Measurements from ENCODE around the gene ZNF155.

Gene ZNF155

DNA sequence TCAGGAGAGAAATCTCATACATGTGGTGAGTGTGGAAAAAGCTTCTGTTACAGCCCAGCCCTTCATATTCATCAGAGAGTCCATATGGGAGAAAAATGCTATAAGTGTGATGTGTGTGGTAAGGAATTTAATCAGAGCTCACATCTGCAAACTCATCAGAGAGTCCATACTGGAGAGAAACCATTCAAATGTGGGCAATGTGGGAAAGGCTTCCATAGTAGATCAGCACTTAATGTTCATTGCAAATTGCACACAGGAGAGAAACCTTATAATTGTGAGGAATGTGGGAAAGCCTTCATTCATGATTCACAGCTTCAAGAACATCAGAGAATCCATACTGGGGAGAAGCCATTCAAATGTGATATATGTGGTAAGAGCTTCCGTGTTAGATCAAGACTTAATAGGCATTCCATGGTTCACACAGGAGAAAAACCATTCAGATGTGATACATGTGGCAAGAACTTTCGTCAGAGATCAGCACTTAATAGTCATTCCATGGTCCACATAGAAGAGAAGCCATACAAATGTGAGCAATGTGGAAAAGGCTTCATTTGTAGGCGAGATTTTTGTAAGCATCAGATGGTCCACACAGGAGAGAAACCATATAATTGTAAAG is 17.8 kb upstream of the ZNF155 start:
- TF ChIP-seq JUND (IDR thresholded peaks at IDR 0.05; ENCODE audit: low read depth), result no peak
- peak in 1 of 2 experiments; percentile 3 for DNase-seq (ENCODE audit: low read depth in 1 of 2, low spot score in 1 of 2)
- in situ Hi-C loops (cut with HindIII; ENCODE audit: low pct_unique_long_range_greater_than_20kb, low sequenced_read_pairs), result no loop called here

DNA sequence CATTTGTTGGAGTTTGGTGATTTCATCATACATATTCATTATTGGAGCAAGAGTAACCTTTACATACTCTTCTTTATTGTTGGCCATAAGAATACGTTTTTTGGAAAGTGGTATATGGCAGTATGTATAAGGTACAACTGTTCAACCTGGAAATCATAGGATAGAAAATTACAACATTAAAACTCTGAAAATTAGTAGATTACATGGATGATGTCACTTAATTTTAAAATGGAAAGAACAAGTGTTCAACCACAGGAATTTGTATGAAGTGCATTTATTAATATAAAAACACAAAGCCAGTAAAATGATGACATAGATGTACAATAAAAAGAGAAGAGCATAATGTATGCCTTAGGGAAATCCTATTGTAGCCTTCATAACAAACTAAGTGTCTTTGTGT is 7.3 kb upstream of the ZNF155 start:
- TF ChIP-seq JUND (IDR thresholded peaks at IDR 0.05; ENCODE audit: low read depth), result no peak
- in situ Hi-C loops (cut with HindIII; ENCODE audit: low pct_unique_long_range_greater_than_20kb, low sequenced_read_pairs), result no loop called here
- DNase-seq (ENCODE audit: low read depth in 1 of 2, low spot score in 1 of 2), result no peak

DNA sequence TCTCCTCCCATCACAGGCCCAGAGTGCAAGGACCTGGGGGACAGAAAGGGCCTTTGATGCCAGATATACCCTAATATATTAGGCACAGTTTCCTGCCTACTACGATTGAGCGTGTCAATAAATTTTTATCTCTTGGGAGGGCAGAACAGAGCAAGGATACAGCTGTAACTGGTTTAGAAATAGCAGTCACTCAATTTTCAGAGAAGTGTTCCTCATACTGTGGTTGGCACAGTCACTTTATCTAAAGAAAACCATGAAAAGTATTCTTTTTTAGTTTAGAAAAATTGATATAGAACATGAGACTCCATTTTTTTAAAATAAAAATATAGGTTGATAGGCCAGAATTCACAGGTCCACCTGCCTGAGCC is 460 bp upstream of the ZNF155 start:
- TF ChIP-seq JUND (IDR thresholded peaks at IDR 0.05; ENCODE audit: low read depth), result no peak
- in situ Hi-C loops (cut with HindIII; ENCODE audit: low pct_unique_long_range_greater_than_20kb, low sequenced_read_pairs), result no loop called here
- no peak for DNase-seq (ENCODE audit: low read depth in 1 of 2, low spot score in 1 of 2)

DNA sequence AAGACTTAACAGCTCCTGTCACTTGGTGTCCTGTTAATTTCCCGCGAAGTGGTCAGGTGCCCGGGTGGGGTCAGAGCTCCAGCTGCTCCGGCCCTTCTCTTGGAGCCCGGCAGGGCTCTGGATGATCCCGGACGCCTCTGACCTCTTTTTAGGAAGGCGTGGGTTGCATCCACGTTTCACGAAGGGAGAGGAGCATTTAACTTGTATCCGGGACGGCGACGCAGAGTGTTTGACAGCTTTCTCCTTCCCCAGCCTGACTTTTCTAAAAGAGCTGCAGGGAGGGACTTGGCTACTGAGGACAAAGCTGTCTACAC is 656 bp downstream of the ZNF155 start:
- in situ Hi-C loops (cut with HindIII; ENCODE audit: low pct_unique_long_range_greater_than_20kb, low sequenced_read_pairs), result no loop called here
- no peak for DNase-seq (ENCODE audit: low read depth in 1 of 2, low spot score in 1 of 2)
- TF ChIP-seq JUND (IDR thresholded peaks at IDR 0.05; ENCODE audit: low read depth), result no peak

DNA sequence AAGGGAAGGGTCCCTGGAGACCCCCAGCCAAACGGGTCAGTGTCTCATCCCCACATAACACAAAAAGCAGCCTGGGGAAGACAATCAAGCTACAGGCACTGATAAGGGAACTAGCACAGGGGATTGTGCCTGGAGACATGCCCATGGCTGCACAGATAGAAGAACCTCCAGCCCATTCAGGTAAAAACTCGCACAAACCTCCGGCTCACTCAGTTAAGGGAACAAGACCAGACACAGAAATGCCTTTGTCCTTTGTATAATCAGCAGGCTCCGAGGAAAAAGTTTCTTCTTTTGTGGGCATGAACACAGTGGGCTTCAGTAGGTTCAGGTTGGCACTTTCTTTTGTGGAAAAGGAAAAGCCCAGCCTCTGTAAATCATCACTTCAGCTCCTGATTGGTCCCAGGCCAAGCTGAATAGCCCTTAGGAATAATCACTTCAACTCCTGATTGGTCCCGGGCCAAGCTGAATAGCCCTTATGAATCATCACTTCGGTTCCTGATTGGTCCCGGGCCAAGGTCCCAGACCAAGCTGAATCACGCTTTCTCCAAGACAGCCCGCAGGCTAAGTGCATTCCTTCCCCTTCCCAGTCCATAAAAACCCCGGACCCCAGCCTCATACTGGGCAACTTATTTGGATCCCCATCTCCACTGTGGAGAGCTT is 13.8 kb downstream of the ZNF155 start:
- in situ Hi-C loops (cut with HindIII; ENCODE audit: low pct_unique_long_range_greater_than_20kb, low sequenced_read_pairs), result no loop called here
- no peak for DNase-seq (ENCODE audit: low read depth in 1 of 2, low spot score in 1 of 2)
- TF ChIP-seq JUND (IDR thresholded peaks at IDR 0.05; ENCODE audit: low read depth), result no peak

DNA sequence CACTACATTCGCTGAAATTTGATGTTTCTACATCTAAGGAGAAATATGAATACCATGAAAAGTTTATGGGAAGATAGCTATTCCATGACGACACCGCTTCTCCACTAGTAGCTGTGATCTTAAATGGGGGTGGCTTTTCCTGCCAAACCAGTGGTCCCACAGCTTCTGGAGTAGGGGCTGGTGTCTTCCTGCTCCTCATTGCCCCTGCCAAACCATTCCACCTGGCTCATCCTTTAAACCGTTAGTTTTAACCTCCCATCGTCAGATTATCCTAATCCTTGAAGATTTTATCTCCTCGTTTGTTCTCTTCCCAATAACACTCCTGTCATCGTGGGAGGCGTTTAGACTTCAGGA is 18.2 kb downstream of the ZNF155 start:
- TF ChIP-seq JUND (IDR thresholded peaks at IDR 0.05; ENCODE audit: low read depth), result no peak
- in situ Hi-C loops (cut with HindIII; ENCODE audit: low pct_unique_long_range_greater_than_20kb, low sequenced_read_pairs), result no loop called here
- no peak for DNase-seq (ENCODE audit: low read depth in 1 of 2, low spot score in 1 of 2)

DNA sequence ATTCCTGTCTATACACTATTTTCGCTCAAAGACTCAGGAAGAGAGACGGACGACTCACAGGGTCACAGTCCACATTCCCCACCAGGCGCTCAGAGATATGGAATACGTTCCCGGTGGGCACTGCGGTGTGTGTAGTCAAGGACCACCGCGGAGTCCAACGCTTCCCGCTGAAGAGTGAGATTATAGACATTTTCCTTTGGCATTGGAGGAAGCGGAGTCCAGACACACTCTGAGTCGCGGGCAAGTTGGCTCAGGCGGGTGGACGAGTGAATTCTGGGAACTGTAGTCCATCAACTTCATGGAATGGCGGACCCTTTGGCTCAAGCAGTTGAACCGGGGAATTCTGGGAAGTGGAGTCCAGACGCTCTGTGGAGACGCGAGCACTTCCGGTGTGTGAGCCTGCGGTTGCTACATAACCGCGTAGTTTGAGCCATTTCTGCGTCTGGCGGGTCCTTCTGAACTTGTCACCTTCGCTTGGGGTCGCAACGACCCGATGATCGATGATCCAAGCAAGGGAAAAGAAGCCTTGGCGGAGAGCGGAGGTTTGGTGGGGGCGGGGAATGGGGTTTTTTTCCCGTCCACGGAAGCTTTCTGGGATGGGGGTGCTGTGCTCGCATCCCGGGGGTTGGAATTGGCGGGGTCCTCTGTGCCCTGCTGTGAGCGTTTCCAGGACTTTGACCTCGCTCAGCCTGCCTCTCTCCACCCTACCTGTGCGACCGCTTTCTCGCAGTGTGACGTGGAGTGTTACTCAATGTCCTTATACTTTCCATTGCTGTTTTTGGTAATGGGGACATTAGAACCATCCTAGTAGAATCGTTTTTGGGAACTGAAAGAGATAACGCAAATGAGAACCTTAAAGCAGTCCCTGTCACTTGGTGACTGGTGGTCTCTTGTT is 18.8 kb downstream of the ZNF155 start, which contains the start of gene ZNF230:
Gene ZNF230, plus strand, starts transcription at position 392 of the 895 bp plus-strand sequence. CDS start 4,122 bp downstream, outside the sequence.
- peak; percentile 46 to 95 for DNase-seq (ENCODE audit: low read depth in 1 of 2, low spot score in 1 of 2)
- in situ Hi-C loops (cut with HindIII; ENCODE audit: low pct_unique_long_range_greater_than_20kb, low sequenced_read_pairs), result no loop called here
- TF ChIP-seq JUND (IDR thresholded peaks at IDR 0.05; ENCODE audit: low read depth), result no peak

DNA sequence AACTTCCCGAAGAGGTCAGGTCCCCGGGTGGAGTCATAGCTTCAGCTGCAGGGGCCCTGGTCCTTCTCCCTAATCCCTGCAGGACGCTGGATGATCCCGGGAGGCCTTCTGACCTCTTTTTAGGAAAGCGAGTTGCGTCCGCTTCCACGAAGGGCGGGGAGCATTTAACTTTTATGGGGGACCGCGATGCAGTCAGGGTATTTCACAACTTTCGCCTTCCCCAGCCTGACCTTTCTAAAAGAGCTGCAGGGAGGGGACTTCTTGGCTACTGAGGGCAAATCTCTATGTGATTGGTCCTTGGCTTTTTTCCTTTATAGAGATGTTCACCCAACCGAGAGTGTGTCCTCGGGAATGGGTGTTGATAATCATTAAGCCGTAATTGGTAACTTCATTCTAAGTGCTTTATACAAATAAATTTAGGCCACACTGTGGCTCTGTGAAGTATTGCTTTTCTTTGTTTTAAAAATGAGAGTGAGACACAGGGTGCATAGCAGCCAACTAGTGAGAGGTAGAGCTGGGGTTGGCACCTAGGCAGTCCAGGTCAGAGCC is 19.5 kb downstream of the ZNF155 start:
- DNase-seq (ENCODE audit: low read depth in 1 of 2, low spot score in 1 of 2), result peak in 1 of 2 experiments; percentile 21
- in situ Hi-C loops (cut with HindIII; ENCODE audit: low pct_unique_long_range_greater_than_20kb, low sequenced_read_pairs), result no loop called here
- no peak for TF ChIP-seq JUND (IDR thresholded peaks at IDR 0.05; ENCODE audit: low read depth)

DNA sequence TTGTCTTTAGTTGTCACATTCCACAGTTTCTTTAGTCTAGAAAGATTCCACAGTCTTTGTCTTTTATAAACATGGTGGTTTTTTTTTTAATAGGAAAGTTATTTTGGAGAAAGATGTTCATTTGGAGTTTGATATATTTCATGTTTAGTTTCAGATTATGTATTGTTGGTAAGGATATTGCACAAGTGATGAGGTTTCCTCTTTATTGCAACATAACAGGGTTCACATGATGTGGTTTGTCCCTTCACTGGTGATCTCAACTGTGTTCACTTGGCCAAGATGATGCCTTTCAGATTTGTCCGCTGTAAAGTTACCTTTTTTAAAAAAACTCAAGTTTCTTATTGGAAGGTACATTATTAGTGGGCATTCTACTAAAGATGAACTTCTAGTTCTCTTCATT is 22.0 kb downstream of the ZNF155 start:
- no peak for DNase-seq (ENCODE audit: low read depth in 1 of 2, low spot score in 1 of 2)
- no peak for TF ChIP-seq JUND (IDR thresholded peaks at IDR 0.05; ENCODE audit: low read depth)
- in situ Hi-C loops (cut with HindIII; ENCODE audit: low pct_unique_long_range_greater_than_20kb, low sequenced_read_pairs), result no loop called here

DNA sequence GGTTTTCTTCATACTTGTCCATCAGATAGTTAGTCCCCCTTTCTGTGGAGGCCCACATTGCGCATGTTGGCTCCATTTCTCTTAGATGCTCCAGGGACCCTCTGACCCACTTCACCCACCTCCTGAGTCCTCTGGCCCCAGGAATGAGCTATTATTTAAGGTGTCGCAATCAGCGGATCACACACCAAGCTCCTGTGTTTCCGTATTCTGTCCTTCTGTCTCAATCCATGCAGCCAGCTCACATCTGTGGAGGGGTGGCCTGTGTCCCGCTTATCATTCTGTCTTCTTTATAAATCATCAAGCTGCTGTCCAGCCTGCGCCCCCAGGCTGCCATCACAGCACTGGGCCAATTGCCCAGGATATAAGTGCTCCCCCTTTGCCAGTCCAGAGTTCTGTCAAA is 23.5 kb downstream of the ZNF155 start:
- no peak for TF ChIP-seq JUND (IDR thresholded peaks at IDR 0.05; ENCODE audit: low read depth)
- in situ Hi-C loops (cut with HindIII; ENCODE audit: low pct_unique_long_range_greater_than_20kb, low sequenced_read_pairs), result no loop called here
- DNase-seq (ENCODE audit: low read depth in 1 of 2, low spot score in 1 of 2), result no peak

DNA sequence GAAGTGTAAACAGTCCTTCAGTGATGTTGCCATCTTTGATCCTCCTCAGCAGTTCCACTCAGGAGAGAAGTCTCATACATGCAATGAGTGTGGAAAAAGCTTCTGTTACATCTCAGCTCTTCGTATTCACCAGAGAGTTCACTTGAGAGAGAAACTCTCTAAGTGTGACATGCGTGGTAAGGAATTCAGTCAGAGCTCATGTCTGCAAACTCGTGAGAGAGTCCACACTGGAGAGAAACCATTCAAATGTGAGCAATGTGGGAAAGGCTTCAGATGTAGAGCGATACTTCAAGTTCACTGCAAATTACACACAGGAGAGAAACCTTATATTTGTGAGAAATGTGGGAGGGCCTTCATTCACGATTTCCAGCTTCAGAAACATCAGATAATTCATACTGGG is 26.5 kb downstream of the ZNF155 start:
- TF ChIP-seq JUND (IDR thresholded peaks at IDR 0.05; ENCODE audit: low read depth), result no peak
- in situ Hi-C loops (cut with HindIII; ENCODE audit: low pct_unique_long_range_greater_than_20kb, low sequenced_read_pairs), result no loop called here
- DNase-seq (ENCODE audit: low read depth in 1 of 2, low spot score in 1 of 2), result no peak

DNA sequence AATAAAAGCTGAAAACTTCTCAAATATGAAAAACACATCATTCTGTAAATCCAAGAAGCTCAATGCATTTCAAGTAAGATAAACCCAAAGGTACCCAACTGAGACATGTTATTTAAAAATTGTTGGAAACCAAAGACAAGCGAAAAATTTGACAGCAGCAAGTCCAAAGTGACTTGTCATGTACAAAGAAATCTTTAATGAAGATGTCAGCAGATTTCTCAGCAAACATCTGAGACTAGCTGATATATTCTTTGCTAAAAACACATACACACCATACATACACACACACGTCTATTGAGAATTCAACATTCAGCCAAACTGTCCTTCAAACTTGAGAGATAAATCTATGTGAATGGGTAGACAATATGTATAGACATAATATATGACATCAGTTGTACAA is 35.5 kb downstream of the ZNF155 start:
- DNase-seq (ENCODE audit: low read depth in 1 of 2, low spot score in 1 of 2), result no peak
- no peak for TF ChIP-seq JUND (IDR thresholded peaks at IDR 0.05; ENCODE audit: low read depth)
- in situ Hi-C loops (cut with HindIII; ENCODE audit: low pct_unique_long_range_greater_than_20kb, low sequenced_read_pairs), result no loop called here

DNA sequence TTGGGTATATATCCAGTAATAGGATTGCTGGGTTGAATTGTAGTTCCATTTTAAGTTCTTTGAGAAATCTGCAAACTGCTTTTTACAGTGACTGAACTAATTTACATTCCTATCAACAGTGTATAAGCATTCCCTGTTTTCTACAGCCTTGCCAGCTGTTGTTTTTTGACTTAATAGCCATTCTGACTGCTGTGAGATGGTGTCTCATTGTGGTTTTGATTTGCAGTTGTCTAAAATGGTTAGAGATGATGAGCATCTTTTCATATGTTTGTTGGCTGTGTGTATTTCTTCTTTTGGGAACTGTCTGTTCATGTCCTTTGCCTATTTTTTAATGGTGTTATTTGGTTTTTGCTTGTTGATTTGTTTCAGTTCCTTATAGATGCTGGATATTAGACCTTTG is 37.2 kb downstream of the ZNF155 start:
- in situ Hi-C loops (cut with HindIII; ENCODE audit: low pct_unique_long_range_greater_than_20kb, low sequenced_read_pairs), result no loop called here
- TF ChIP-seq JUND (IDR thresholded peaks at IDR 0.05; ENCODE audit: low read depth), result no peak
- no peak for DNase-seq (ENCODE audit: low read depth in 1 of 2, low spot score in 1 of 2)

Data from T47D (cell line).